ENCODE data around the gene PAIP2B. TPM values are rescaled to one million over a fixed set of nuclear protein-coding genes. Genes with fewer than 3 reads are reported as not detected.
A peak's percentile ranks its signal among the peaks of the same experiment; 100 is the strongest.
"Not testable (repeated sequence)": the region's sequence is repeated elsewhere in the genome, so short reads cannot be mapped to it uniquely, and the experiment has no call there.

Gene PAIP2B
- total RNA-seq, 1 donor, result 0.27 TPM

- no peak for DNase-seq (ENCODE audit: low read depth)
- no peak overlapping the region for H3K4me3 ChIP-seq (ENCODE audit: low read depth, low read length)
- TF ChIP-seq CTCF (IDR thresholded peaks at IDR 0.05; ENCODE audit: insufficient read depth, low read length), result no peak
Measured at GRCh38 chr2:71240794-71241193, 13.9 kb upstream of the PAIP2B start.

GRCh38 chr2:71238089-71238488 lies 11.2 kb upstream of the PAIP2B start:
- H3K4me3 ChIP-seq (ENCODE audit: low read depth, low read length), result no peak overlapping the region
- DNase-seq (ENCODE audit: low read depth), result no peak
- no peak for TF ChIP-seq CTCF (IDR thresholded peaks at IDR 0.05; ENCODE audit: insufficient read depth, low read length)

DNA sequence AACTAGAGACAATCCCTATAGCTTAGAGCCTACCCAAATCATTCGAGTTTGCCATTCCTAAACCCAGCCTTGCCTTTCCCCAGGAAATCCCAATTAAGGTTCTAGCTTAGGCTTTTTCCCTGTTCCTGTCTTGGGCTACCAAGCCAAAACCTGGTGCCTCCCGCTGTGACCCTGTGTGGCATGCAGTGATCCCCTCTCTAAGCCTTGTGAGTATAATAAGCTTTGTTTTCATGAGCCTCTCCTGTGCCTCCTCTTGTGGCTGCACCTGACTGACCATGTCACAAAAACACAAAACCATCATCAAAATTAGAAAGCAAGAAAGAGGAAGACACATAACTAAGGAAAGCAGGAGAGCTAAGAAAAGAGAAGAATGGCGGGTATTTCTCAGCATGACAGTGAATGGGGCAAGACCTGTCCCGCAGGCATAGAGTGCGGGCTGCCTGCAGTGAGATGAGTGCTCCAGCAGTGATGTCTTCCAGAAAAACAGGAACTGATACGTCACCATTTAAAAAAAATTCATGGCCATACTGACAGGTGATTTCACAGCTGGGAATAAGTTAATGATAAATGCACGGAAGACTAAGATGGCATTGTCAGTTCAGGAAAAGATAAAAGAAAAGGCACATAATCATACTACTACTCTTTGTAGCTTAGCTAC lies 9.2 kb upstream of the PAIP2B start:
- no peak for TF ChIP-seq CTCF (IDR thresholded peaks at IDR 0.05; ENCODE audit: insufficient read depth, low read length)
- DNase-seq (ENCODE audit: low read depth), result no peak
- H3K4me3 ChIP-seq (ENCODE audit: low read depth, low read length), result no peak overlapping the region

GRCh38 chr2:71233072-71233471 lies 6.2 kb upstream of the PAIP2B start:
- not testable (repeated sequence) for DNase-seq (ENCODE audit: low read depth); H3K4me3 ChIP-seq (ENCODE audit: low read depth, low read length)

- no peak for TF ChIP-seq CTCF (IDR thresholded peaks at IDR 0.05; ENCODE audit: insufficient read depth, low read length)
Measured at GRCh38 chr2:71226096-71226964, 573 bp downstream of the PAIP2B start.

DNA sequence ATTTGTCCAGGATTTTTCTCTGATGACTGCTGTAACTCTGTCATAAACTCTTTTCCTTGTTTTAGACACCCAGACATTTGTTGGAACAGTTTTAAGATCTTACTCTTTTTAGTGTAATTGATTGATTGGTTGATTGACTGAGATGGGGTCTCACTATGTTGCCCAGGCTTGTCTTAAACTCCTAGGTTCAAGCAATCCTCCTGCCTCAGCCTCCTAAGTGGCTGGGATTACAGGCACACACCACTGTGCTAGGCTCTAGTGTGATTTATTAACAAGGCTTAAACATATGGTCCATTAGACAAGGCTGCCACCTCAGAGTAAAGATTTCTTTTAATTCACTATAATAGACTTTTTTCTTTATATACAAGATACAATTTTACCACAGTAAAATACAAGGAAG lies 2.0 kb downstream of the PAIP2B start:
- no peak for DNase-seq (ENCODE audit: low read depth)
- H3K4me3 ChIP-seq (ENCODE audit: low read depth, low read length), result no peak overlapping the region
- no peak for TF ChIP-seq CTCF (IDR thresholded peaks at IDR 0.05; ENCODE audit: insufficient read depth, low read length)

More at GRCh38 chr2:71226096-71226964, 573 bp downstream of the PAIP2B start:
- H3K4me3 ChIP-seq (ENCODE audit: low read depth, low read length), result peak overlapping the region; percentile 75
- no peak for DNase-seq (ENCODE audit: low read depth)

- TF ChIP-seq CTCF (IDR thresholded peaks at IDR 0.05; ENCODE audit: insufficient read depth, low read length), result no peak
- no peak for DNase-seq (ENCODE audit: low read depth)
- no peak overlapping the region for H3K4me3 ChIP-seq (ENCODE audit: low read depth, low read length)
Measured at GRCh38 chr2:71224457-71224856, 2.4 kb downstream of the PAIP2B start.

All from fibroblast of the aortic adventitia (primary cell).